DMS79 (cell line): ENCODE data around the gene RPS19BP1.

Source experiments
- DNase-seq: peaks from one replicate; lab custom pipeline; 2025; lab: John Stamatoyannopoulos, UW

RPS19BP1 gene

GRCh38 chr22:39559456-39560105 is 27.0 kb upstream of the RPS19BP1 start:
- DNase-seq, result no peak

- DNase-seq, result no peak
These were observed 26.4 kb upstream of the RPS19BP1 start for GRCh38 chr22:39558950-39559349.

GRCh38 chr22:39558254-39558727 is 25.7 kb upstream of the RPS19BP1 start:
- no peak for DNase-seq

DNA sequence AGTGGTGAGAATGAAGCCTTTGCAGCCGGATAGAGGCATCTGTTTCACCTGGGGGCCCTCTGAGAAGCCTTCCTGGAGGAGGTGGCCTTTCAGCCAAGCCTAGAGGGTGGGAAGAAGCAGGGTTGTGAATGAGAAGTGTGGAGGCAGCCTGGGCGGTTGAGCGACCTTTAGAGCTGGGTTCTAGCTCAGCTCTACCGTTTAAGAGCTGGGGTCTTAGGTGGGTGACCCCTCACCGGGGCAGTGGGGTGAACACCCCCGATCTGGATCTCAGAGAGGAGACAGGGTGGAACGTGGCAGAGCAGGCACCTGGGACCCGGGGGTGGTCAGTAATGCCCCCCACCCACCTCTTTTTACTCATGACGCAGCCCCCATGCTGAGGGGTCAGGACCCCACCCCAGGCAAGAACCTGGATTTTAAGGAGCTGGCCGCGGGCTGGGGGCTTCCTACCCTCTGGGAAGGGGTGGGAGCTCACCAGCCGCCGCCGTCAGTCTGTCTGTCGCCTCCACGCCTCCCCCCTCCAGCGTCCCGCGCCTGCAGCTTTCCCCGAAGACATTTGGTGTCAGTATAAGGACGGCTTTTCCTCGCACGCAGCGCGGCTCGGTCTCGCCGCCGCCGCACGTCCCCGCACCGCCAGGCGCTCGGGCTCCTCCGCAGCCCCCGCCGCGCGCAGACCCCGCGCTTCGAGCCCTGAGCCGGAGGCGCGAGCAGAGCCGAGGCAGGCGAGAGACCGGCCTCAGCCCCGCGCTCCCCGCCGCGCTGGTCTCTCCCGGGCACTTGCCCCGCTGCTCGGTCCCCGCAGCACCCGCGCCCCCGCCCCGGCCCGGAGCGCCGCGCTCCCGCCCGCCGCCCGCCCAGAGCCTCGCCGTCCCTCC is 24.7 kb upstream of the RPS19BP1 start:
- DNase-seq, result no peak

DNA sequence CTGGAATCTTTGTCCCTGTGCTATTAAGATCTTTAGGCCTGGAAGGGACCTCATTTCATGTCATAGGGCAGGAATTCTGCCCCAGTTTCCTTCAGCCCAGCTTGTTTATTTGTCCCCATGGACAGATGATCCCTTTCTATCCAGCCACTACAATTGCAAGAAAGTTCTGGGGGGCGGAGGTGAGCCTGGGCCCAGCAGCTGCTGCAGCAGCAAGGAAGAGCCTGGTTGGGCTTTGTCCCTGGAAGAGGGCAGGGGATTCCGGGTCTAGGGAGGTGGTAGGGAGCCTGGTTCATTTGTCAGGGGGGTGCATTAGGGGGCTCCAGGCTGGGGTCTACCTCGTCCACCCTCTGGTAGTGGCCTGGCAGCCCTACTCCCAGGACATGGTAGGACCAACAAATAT is 21.6 kb upstream of the RPS19BP1 start:
- DNase-seq, result no peak

- no peak for DNase-seq
These were observed 20.9 kb upstream of the RPS19BP1 start for GRCh38 chr22:39553429-39553828.

DNA sequence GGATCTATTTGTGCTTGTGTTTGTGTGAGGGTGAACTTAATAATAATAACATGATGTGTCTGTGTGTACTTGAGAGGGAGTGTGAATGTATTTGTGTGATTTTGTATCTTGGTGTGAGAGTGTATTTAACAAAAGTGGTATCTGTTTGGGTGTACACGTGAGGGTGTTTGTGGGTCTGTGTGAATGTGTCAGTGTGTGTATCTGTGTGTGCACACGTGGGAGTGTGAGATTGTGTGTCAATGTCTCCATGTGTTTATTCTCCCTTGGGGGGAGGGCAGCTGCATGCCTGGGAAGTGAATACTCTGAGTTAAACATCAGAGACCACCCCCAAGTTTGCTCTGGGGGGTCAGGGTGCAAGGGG is 15.0 kb upstream of the RPS19BP1 start:
- DNase-seq, result no peak

- DNase-seq, result no peak
These were observed 14.5 kb upstream of the RPS19BP1 start for GRCh38 chr22:39546889-39547586.

DNA sequence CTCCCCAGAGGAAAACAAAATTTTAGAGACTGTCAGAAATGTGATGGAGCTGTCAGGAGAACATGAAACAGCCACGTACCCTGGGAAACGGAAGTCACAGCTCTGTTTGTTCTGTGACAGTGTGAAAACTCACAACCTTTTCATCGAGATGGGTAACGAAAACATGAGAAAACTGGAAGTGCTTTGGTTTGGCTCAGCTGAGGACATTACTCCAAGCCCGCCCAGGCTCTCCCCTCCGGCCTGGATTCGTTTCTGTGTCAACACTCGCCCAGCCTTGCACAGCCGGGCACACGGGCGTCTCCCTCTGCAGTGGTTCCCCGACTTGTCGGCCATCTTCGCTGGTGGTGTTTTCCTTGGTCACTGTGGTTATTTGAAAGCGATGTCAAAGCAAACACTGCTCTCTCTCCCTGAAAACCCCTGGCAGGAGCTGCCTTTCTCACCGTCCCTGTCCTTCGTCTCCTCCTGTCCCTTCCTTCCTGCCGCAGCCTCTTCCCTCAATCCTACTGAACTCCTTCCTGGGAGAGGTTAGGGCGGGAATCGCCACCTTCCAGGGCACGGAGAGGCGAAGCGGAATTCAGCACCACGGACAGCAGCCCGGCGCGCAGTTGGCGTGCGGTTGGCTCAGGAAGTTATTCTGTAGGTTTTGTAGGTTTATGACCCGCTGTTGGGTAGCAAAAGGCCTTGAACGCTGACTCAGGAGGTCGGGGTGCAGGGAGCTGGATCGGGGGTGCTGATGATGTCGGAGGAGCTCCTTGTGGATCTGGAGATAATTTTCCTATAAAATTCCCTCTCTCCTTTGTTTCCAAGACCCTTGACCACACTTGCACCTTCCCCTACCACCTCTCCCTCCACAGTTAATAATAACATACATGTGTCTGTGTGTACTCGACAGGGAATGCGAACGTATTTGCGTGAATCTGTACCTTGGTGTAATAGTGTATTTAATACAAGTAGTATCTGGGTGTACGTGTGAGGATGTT is 13.1 kb upstream of the RPS19BP1 start:
- DNase-seq, result no peak

DNA sequence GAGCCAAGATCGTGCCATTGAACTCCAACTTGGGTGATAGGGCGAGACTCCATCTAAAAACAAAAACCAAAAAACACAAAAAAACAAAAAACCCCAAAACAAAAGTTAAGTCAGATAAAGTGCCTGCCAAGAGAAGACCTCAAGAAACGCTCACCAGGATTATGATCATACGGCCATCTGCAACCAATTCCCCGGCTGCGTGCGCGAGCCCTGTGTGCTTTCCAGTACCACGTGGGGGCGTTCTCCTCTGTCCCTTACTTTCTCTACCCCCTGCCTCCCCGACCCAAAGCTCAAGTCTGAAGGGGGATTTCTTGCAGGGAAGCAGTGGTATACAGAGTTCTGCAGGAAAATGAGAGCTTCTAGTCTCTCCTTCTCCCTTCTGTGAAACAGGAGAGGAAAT is 10.5 kb upstream of the RPS19BP1 start:
- no peak for DNase-seq

DNA sequence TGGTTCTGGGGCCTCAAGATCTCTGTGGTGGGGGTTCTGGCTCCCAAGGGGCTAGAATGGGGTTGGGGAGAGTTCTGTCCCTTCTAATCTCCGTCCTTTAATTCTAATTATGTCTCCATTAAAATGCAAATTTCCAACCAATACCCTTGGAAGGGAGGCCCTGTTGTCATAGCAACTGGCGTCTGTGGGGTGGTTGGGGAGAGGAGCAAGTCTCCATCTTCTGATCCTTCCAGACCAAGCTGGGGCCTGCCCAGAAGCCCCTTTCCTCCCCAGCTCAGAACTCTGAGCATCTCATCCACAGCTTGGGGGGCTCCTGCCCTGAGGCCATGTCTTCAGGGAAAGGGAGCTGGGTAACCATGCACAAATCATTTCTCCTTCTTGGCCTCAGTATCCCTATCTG is 5.4 kb upstream of the RPS19BP1 start:
- DNase-seq, result no peak

DNA sequence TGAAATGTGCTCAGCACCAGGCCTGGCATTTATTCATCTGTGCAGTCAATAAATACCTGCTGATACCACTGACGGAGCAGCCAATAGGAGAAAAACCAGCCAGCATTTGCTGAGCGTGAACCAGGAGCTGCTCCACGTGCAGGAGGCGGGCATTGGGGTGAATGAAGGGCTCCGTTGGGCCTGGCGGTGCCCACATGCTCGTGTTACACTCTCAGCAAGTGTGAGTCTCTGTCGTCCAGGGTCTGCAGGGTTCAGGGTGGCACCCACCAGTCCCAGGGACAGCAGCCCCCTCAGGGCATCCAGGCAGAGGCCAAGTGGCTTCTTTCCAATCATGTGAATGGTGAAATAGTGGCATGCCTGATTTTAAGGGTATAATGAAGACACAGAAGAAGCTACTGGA is 4.2 kb upstream of the RPS19BP1 start:
- DNase-seq, result no peak

DNA sequence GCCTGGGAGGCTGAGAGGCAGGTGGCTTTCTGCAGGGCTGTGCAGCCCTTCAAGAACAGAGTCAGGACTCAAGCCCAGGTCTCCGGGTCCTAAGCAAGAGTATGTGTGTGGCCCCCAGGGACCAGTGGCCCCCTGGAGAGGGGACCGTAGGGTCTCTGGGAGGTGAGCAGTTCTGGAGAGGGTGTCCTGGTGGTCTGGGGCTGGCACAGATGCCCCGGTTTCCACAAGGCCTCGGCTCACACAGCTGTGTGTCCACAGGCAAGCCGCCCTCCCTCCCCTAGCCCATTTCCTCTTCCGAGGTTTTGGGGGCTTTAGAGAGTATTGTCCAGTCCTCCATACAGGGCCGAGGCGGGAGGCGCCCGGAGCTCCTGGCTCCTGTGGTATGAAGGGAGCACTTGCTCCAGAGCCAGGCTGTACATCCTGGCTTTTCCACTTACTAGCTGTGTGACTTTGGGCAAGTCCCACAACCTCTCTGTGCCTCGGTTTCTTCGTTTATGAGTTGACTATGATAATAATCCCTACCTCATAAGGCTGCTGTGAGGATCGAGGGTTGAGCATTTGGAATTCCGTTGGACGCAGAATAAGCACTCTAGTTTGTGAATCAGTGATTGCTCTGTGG is 3.4 kb upstream of the RPS19BP1 start:
- DNase-seq, result no peak

DNA sequence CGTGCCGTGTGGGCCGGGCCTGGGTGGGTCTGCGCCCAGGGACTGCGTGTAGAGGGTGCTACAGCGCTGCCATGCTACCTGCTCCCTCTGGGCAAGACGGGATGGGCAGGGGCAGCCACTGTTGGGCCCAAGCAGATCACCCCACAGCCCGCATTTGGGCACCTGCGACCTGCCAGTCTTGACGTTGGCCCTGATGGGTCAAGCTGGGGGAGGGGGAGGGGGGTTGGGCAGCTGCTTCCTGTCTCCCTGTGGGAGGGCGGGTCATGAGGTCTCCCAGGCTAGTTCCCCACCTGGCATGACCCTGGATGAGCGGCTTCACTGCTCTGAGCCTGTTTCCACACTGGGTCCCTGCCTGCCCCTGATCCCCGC is 2.8 kb upstream of the RPS19BP1 start:
- DNase-seq, result no peak

- DNase-seq, result peak; percentile 12
These were observed 2.2 kb upstream of the RPS19BP1 start for GRCh38 chr22:39534591-39535356.

DNA sequence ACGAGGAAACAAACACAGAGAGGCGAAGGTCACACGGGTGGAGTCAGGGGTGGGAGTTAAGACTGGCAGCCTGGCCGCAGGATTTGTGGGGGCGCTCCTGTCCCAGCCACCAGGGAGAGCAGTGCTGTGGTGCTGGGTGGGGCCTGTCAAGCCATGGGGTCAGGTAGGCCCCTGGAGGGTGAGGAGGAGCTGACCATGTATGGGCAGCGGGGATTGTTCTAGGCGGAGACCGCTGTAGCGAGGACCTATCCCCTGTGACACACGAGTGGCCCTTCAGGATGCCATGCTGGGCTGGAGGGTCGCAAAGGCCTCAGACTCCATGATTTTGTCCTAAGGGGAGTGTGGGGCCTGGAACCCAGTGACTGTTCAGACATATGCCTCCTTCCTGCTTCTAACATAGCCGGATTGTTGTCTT is 1.6 kb upstream of the RPS19BP1 start:
- DNase-seq, result no peak

- DNase-seq, result no peak
These were observed 1.7 kb downstream of the RPS19BP1 start for GRCh38 chr22:39530692-39531331.

GRCh38 chr22:39530116-39530515 is 2.4 kb downstream of the RPS19BP1 start:
- DNase-seq, result no peak

- DNase-seq, result no peak
These were observed 3.1 kb downstream of the RPS19BP1 start for GRCh38 chr22:39529487-39529851.
